ENCODE data around the gene ADRA1B. TPM values are rescaled to one million over a fixed set of nuclear protein-coding genes. Genes with fewer than 3 reads are reported as not detected.
A peak's percentile ranks its signal among the peaks of the same experiment; 100 is the strongest.

ADRA1B gene
- total RNA-seq, 4 donors from 2014 or later = 1.7 to 12.2 (median 5.2) TPM

- DNase-seq = no peak
- no peaks in the 10 kb centered on the region for H3K36me3 ChIP-seq
- H3K27me3 ChIP-seq = no peaks in the 10 kb centered on the region
- no peak overlapping the region for H3K27ac ChIP-seq
- no peak overlapping the region for H3K4me3 ChIP-seq
- TF ChIP-seq POLR2A (IDR thresholded peaks at IDR 0.05) (no peak), CTCF (IDR thresholded peaks at IDR 0.05) (no peak)
- H3K4me1 ChIP-seq = peaks cover 0 to 9% (median 4%) of the 10 kb centered on the region in 4 donors
- H3K9me3 ChIP-seq = no peaks in the 10 kb centered on the region
Measured at GRCh38 chr5:159982421-159983173, 66.3 kb downstream of the ADRA1B start.

GRCh38 chr5:159987031-159987674 lies 70.9 kb downstream of the ADRA1B start:
- peak; percentile 80 to 93 (median 87) for DNase-seq

GRCh38 chr5:159990506-159990905 lies 74.2 kb downstream of the ADRA1B start:
- H3K27me3 ChIP-seq = no peaks in the 10 kb centered on the region
- no peaks in the 10 kb centered on the region for H3K36me3 ChIP-seq
- peaks cover 0 to 8% (median 0%) of the 10 kb centered on the region in 4 donors for H3K9me3 ChIP-seq
- DNase-seq = no peak
- peaks cover 0 to 10% (median 4%) of the 10 kb centered on the region in 4 donors for H3K4me1 ChIP-seq
- no peak for TF ChIP-seq POLR2A (IDR thresholded peaks at IDR 0.05)
- peak in 1 of 6 experiments; percentile 6 for TF ChIP-seq CTCF (IDR thresholded peaks at IDR 0.05)
- no peak overlapping the region for H3K27ac ChIP-seq
- no peak overlapping the region for H3K4me3 ChIP-seq

More at GRCh38 chr5:159987031-159987674, 70.9 kb downstream of the ADRA1B start:
- H3K9me3 ChIP-seq = no peaks in the 10 kb centered on the region
- H3K27ac ChIP-seq = peak overlapping the region in 1 of 4 donors; percentile 31
- TF ChIP-seq POLR2A (IDR thresholded peaks at IDR 0.05) (no peak), CTCF (IDR thresholded peaks at IDR 0.05) (peak; percentile 17 to 87 (median 74))
- H3K4me1 ChIP-seq = peaks cover 0 to 10% (median 4%) of the 10 kb centered on the region in 4 donors
- peak overlapping the region; percentile 41 to 55 (median 46) for H3K4me3 ChIP-seq
- no peaks in the 10 kb centered on the region for H3K27me3 ChIP-seq
- no peaks in the 10 kb centered on the region for H3K36me3 ChIP-seq

- H3K9me3 ChIP-seq = peaks cover 0 to 8% (median 0%) of the 10 kb centered on the region in 4 donors
- peaks cover 0 to under 1% (median 0%) of the 10 kb centered on the region in 4 donors for H3K4me1 ChIP-seq
- H3K36me3 ChIP-seq = no peaks in the 10 kb centered on the region
- H3K4me3 ChIP-seq = no peak overlapping the region
- no peaks in the 10 kb centered on the region for H3K27me3 ChIP-seq
- no peak overlapping the region for H3K27ac ChIP-seq
- no peak for TF ChIP-seq POLR2A (IDR thresholded peaks at IDR 0.05)
- no peak for TF ChIP-seq CTCF (IDR thresholded peaks at IDR 0.05)
- no peak for DNase-seq
Measured at GRCh38 chr5:159992566-159992965, 76.3 kb downstream of the ADRA1B start.

- Histone ChIP-seq H3K4me1 (no peaks in the 10 kb centered on the region), H3K27me3 (no peaks in the 10 kb centered on the region), H3K36me3 (no peaks in the 10 kb centered on the region), H3K4me3 (no peak overlapping the region), H3K27ac (no peak overlapping the region), H3K9me3 (peaks cover 0 to 8% (median 0%) of the 10 kb centered on the region in 4 donors)
- TF ChIP-seq CTCF (IDR thresholded peaks at IDR 0.05) (no peak), POLR2A (IDR thresholded peaks at IDR 0.05) (no peak)
- no peak for DNase-seq
Measured at GRCh38 chr5:159993194-159993593, 76.9 kb downstream of the ADRA1B start.

Measured in Peyer's patch (tissue), 4 donors.